ENCODE data around the gene HOXC6.
A peak's percentile ranks its signal among the peaks of the same experiment; 100 is the strongest.

HOXC6 gene

DNA sequence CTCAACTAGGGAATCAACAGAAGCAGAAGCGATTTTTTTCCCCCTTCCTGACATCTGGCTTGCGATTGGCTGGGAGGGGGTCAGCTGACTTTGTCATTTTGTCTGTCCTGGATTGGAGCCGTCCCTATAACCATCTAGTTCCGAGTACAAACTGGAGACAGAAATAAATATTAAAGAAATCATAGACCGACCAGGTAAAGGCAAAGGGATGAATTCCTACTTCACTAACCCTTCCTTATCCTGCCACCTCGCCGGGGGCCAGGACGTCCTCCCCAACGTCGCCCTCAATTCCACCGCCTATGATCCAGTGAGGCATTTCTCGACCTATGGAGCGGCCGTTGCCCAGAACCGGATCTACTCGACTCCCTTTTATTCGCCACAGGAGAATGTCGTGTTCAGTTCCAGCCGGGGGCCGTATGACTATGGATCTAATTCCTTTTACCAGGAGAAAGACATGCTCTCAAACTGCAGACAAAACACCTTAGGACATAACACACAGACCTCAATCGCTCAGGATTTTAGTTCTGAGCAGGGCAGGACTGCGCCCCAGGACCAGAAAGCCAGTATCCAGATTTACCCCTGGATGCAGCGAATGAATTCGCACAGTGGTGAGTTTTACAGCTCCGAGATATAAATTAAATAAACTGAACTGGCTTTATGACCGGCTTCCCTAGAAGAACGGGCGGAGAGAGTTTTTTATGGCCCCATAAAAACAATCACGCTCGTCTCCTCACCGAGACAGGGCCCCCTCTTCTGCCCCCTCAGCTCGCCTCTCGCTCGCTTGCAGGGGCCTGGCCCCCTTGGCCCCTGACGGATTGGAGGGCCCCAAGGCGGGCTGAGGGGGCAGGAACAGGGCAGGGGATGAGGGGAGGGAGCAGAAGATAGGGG is at the start of gene HOXC6:
TSS of gene HOXC6 (plus strand) at position 127 of the 888 bp plus-strand sequence. CDS start at position 209, 82 bp downstream.
- no peak for DNase-seq

DNA sequence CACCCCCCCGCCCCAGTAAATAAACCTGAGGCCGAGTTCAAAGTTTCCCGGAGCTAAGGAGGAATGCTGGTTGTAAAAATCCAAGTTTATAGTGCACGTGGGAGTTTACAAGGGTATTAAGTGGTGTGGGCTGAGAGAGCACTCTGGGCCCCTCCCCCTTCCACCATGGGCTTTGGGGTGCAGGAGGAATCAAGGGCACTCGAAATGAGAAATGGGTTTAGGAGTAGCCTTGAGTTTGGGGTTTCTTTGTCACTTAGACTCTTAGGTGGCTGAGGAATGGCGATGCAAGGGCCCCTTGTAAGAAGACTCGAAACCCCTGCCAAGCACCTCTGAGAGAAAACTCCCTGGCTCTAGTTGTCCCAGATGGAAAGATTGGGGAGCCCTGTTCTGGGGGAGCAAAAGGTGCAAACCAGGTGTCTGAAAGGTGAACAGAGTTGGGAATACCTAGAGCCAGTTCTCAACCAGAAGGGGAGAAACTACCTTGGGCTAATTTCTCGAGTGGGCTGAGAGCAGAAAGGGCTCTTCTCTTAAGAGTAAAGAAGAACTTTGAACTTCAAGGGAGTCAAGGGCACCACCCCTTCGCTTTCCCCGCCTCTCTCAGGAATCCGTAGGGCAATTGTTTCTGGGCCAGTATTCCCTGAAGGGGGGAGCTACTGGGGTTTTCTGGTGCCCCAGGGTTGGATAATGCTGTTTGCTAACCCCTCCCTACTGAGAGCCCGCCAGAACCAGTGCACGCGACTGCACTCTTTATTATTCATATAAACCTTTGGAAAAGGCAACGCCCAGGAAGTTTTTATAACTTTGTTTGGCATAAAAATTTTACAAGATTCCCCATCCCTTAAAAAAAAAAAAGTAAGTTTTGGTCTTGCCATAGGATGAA is 49.5 kb upstream of the HOXC6 start:
- DNase-seq = no peak

DNA sequence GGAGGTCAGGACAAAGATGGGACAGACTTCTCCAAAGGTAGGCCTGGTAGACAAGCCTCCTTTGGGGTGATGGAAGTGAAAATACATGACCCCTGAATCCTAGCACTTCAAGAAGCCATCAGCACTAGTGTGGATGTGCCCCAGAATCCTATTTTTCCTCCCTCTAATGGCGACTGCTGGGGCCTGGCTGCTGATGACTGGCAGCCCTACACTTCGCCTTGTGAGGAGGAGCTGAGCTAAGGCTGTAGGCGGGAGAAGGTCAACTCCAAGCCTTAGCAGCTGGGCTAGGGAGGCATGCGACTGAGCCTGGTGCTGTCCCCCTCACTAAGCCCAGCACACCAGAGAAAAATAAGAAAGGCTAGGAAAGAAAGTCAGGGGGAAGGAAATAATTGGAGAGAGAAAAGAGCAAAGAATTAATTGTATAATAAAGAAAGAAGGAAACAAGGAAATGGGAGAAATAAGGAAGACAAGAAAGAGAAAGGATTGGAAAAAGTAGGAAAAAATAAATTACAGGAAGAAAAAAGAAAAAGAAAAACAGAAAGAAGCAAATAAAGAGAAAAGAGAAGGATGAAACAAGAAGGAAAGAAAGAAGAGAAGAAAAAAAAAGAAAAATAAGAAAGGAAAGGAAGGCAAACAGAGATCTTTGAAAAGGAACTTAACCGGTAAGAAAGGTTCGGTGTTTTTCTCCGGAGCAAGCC is 48.0 kb upstream of the HOXC6 start:
- no peak for DNase-seq

DNA sequence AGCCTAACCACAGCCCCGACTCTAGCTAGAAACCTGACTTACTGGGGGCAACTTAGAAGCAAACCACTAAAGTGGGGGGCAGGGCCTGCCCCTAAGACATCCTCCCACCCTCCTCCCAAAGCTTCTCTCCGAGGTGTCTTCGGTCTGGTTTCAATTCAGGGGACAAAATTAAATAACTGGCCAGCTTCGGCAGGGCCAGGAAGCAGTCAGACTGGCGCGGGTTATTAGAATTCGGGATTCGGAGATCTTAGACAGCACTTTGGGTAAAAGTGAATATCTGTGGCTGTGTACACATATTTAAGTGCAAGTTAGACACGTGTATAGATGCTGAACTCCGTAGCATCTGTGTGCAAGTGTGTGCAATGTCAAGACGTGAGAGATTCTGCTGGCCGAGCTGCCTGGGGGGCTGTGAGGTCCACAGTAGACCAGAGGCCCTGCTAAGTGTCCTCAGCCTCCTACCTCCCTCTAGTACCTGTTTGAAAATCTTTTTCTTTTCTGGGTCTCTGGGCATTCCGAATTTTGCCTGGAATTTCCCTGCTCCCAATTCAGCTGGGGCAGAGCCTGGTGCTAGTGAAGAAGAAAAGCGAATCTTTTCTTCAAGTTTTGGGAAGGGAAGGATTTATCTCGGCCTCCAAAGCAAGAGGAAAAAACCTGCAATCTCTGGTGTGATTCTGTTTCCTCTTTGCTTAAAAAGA is 47.3 kb upstream of the HOXC6 start:
- no peak for DNase-seq

DNA sequence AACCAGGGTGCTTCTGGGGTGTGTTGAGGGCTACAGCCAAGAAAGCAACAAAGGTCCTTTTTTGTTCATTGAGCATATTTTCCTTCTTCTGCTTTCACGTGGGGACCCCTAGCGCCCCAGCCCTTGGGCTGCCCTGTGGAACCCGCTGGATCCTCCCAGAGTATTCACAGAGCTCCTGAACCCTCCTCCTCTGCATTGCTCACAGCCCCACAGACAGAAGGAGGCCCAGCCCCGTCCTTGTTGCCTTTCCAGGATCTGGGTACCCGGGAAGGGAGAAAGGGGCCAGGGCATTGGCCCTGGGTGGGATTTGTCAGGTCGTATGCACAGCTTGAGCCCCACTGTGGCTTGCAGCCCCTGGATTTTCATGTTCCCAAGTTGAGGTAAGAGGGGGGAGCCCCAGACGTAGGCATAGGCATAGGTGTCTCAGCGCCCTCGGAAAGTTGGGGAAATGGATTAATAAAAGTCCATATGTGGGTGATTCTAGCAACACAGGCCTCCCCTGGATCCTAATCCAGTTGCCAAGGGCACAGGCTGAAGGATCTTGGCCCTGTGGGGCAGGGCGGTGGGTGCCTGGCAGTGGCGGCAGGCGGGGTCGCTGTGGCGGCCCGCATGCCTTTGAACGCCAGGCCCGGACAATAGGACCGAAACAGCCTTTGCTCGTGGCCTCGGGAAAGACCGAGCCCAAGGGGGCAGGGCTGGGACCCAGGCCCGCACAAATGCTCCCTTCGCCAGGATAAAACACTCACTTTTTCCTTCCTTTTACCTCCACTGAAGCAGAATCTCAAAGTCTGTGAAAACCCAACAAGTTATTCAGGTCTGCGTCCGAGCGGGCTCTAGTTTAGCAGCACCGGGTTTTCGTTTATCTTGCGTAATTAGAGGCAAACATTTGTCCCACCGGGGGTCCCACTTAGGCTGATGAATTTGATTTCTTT is 46.3 kb upstream of the HOXC6 start:
- DNase-seq = no peak

DNA sequence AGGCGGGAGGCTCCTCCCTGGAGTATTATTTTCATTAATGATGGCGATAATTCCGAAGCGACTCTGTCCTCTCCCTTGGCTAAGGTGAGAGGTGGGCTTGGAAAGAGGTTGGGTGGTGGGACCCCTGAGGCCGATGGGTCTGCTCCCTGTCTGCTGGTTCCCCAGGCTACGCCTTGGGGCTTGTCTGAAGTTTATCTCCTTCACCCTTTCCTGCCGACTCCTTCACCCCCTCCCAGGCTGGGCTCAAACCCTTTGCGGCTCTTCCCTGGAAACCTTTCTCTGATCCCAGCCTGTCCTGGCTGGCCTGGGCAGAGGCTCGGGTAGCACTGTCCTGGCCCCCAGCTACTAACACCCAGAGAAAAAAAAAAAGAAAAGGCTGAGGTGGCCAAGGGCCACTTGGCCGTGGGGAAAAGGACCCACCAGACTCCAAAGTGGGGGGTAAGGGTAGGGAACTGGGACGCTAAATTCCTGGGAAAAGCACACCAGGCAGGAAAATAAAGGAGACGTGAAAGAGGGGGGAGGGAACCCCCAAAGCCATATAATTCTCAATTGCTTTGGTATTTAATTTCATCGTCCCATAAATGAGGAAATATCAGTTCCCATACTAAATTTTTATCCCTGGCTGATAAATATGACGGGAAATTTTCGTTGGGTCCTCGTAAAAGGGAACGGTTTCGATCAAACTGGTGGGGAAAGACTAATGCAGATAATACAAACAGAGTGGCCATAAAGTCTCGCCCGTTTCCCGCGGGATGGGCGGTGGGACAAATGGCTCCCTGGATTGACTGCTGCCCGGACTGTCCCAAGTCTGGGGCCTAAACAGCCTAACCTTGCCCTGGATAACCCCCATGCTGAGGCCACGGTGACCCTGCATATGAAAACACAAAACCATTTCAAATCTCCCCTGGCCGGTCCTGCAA is 45.3 kb upstream of the HOXC6 start:
- no peak for DNase-seq

DNA sequence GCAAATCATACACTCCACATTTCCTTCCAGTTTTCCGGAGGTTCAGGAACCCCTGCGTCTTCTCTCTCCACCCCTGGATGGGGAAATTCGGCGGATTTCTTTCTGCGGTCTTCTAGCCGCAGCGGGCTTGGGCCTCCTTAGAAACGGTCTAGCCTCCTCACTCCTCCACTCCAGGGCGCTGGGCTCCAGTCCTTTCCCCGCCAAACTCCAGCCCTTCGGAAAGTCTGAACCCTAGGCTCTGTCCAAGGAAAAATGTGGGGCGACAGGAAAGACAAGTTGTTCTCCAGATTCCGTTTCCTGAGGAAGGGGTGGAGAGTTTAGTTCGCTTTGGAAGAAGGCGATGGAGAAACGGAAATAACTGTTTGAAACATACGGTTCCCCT is 44.7 kb upstream of the HOXC6 start:
- no peak for DNase-seq

DNA sequence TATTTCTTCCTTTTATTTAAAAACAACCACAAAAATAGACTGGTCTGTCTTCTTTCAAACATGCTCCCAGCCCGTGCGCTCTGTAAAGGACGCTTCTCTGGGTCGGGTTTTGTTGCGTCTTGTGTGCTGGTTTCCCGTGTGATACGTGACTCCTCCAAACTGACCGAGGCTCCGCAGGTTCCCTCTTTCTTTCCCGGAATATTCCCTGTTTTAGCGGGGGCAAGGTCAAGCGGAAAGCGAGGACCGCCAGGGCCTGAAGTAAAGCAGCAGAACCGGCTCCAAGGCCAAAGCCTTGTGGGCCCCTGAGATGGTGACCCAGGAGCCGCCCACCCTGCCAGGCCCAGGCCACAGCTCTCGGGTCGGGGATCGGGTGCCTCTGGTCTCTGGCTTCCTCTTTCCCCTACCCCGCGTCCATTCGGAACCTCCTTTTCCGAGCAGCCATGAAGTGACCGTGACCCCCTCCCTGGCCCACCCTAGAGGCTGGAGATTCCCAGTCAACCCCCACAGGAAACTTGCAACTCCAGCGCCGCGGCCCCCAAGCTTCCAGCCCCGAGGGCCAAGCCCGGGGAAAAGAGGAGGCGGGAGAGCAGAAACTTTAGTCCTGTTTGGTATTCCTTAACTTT is 44.2 kb upstream of the HOXC6 start:
- DNase-seq = no peak

DNA sequence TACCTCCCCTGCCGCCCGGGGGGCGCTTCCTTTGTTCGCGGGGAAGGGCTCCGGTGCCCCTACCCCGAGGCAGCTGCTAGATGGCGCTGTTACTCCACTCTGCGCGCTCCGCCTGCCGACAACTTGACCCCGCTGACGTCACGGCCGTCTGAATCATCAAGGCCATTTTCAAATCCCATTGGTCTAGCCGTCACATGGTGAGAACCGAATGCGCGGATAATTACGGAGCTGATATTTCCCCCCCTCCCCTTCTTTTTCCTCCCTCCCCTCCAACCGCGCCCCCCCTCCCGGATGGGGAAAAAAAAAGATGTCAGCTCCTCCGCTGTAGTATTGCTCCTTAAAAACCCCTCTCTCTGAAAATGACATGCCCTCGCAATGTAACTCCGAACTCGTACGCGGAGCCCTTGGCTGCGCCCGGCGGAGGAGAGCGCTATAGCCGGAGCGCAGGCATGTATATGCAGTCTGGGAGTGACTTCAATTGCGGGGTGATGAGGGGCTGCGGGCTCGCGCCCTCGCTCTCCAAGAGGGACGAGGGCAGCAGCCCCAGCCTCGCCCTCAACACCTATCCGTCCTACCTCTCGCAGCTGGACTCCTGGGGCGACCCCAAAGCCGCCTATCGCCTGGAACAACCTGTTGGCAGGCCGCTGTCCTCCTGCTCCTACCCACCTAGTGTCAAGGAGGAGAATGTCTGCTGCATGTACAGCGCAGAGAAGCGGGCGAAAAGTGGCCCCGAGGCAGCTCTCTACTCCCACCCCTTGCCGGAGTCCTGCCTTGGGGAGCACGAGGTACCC is 43.1 kb upstream of the HOXC6 start, which contains the start of gene HOXC10:
TSS of gene HOXC10 (plus strand) at position 246 of the 791 bp plus-strand sequence. CDS start at position 360, 114 bp downstream.
- peak; percentile 77 for DNase-seq

DNA sequence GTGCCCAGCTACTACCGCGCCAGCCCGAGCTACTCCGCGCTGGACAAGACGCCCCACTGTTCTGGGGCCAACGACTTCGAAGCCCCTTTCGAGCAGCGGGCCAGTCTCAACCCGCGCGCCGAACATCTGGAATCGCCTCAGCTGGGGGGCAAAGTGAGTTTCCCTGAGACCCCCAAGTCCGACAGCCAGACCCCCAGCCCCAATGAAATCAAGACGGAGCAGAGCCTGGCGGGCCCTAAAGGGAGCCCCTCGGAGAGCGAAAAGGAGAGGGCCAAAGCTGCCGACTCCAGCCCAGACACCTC is 42.6 kb upstream of the HOXC6 start:
- no peak for DNase-seq

DNA sequence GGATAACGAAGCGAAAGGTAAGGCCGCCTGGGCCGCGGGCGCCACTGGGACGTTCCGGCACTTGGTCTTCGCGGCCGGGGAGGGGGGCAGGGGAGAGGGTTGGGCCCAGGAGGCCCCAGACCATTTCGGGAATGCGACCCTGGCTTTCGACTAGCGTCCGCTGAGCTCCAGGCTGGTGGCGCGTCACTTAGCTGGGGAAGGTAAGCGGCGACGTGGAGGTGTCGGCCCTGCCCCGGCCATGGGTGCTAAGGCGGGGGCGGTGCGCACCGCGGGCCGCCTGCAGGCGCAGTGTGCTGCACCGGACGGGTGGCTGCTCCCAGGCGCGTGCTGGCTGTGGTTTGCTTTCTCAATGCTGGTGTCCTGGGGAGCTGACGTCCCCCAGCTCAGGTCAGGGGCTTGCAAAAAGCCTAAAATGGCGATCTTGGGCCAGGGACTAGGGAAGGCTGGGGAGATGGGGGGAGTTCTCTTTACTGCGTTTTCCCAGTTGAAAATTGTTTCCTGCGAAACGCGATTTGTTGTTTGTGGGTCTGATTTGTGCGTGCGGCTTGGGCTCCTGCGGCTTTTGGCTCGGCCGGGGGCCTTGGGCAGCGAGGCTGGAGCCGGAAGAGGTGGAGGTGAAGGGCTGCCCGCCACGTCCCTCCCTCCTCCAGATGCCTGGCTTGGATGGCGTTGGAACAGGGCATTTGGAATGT is 42.1 kb upstream of the HOXC6 start:
- DNase-seq = no peak

DNA sequence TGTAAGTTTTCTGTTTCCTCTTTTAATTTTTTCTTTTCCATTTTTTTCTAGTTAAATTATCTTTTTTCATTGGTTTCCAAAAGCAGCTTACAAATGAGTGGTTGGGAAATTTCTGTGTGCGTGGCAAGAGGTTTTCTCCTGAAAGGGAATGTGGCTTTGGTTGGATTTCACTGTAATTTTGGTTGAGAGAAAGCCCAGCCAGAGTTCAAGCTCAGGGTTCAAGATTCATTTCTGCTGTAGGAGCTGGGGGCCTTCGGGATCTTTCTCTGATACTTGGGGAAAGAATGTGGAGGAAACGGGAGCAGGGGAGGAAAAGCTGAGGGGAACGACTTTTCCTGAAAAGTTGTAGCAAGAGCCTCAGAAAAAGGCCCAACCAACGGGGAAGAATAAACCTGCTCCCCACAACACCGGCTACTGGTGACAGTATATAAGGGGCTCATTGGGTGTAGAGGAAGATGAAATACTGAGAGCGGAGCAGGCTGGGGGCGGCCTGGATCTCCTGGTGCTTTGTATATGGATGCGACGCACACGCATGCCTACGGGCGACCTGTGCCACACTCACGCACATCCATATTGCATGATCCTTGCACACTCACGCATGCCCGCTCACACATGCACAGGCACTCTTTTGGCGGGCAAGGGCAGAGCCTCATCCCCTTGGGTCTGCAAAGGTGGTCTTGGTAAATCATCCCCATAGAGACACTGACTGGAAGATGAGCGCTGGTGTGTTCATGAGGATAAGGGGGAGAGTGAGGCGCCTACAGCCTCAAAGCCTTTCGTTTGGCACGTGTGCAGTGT is 41.4 kb upstream of the HOXC6 start:
- no peak for DNase-seq

DNA sequence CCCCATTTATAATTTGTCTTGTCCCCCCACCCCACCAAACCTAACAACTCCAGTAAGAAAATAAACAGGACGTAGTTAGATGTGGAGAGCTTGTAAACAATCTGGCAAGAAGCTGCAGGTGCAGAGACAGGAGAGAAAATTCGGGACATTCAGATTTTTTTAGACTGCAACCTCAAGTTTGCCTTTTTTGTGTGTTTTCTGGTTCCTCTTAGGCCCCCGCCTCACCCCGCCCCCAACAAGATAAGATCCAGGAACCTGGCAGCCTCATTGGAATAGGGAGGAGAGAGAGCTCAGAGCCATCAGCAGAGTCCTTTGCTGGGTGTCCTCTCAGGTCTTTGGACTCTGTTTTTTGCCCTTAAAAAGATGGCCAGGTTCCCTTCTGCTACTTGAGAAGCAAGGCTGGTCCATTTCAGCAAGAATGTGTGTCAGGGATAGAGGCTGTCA is 40.4 kb upstream of the HOXC6 start:
- DNase-seq = no peak

DNA sequence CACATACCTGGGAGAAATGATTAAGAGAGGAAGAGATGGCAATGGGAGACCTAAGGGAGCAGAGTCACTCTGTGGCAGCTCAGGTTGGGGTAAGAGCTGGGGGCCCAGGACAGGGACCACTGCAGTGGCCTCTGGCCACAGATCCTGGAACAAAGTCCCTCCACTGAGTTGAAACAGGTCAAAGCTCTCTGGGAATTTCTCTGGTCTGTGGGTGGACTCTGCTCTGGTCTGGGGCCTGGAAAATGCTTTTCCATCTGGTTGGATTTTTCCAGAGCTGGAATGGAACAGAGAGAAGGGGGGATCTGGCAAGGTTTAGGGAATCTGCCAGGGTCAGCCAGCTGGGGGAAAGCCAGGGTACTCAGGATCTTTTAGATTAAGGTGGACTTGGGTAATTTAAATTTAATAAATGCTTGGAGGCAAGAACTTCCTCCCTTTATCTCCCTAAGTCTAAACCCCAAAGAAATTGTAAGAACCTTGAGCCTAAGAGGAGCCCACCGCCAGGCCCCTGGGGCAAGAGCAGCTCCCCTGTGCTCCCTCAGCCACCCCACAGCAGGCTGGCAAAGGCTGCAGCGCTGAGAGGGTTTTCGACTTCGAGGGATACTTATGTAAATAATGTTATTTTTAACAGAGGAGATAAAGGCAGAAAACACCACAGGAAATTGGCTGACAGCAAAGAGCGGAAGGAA is 39.6 kb upstream of the HOXC6 start:
- peak; percentile 50 for DNase-seq

DNA sequence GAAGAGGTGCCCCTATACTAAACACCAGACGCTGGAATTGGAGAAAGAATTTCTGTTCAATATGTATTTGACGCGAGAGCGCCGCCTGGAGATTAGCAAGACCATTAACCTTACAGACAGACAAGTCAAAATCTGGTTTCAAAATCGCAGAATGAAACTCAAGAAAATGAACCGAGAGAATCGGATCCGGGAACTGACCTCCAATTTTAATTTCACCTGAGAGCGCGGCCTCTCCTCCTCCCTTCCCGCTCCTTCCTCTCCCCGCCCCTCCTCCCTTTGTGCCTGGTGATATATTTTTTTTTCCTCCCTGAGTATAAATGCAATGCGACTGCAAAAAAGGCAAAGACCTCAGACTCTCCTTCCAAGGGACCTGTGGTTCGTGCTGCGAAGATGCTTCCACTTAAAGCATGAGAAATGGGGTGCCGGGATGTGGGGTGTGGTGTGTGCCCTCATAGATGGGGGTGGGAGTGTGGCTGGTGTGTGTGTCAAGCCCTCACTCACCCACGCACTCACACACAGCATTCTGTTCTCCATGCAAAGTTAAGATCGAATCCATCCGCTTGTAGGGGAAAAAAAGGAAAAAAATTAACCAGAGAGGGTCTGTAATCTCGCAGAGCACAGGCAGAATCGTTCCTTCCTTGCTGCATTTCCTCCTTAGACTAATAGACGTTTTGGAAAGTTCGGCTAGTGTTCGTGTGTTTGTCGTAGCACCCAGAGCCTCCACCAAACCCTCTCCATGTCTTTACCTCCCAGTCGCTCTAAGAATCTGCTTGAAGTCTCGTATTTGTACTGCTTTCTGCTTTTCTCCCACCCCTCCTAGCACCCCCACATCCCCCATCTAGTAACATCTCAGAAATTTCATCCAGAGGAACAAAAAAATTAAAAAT is 38.8 kb upstream of the HOXC6 start:
- peak; percentile 50 for DNase-seq

Data from DMS79 treated with DMSO at 0.1 percent for 48 hours (cell line).